GM19455 (cell line): ENCODE measurements around the gene PLCXD3.

Experiments used
- ATAC-seq: cut with Tn5 transposase; IDR thresholded peaks from one replicate; pipeline ENCODE4 v1.9.1; 2021; ENCODE audit not compliant: unreplicated experiment

The PLCXD3 gene

DNA sequence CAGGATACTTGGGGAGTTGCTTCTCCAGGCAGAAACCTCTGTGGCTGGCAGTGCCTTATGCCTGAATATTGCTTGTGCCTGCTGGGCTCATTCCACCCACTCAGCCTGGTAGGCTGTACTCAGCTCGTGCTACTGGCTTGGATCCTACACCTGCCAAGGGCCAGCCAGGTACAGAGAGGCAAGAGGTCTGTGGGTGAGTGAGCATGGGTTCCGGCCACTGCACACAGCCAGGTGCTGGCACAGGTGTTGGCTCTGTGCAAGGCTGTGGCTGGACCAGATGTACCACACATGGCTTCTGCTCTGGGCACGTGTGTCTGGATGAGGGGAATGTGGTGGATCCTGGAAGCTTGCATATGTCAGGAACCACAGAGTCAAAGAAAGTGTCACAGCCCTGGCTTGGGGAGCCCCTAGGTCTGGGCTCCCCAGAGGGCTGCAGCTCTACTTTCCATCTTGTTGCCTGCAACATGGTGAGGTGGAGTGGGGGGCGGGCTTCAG is 220.4 kb downstream of the PLCXD3 start:
- ATAC-seq: no peak

DNA sequence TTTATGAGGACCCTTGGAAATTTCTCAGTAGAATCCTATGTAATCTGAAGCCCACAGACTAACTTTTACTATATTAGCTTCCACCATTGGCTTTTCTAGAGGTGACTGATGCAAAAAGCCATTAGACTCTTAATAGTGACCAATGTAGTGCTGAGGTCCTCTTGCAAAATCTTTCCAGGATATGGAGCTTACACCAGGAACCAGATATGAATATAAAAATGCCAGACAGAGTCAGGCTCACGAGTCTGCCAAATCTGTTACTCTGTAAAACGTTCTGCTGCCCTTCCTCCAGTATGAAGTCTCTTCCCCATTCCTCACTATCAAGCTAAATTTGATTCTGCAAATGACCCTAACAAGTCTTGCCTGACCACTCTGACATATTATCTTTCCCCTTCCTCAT is 223.7 kb downstream of the PLCXD3 start:
- ATAC-seq: no peak

- no peak for ATAC-seq
Measured at GRCh38 chr5:41286165-41286564, 224.2 kb downstream of the PLCXD3 start.

GRCh38 chr5:41284938-41285337 is 225.5 kb downstream of the PLCXD3 start:
- ATAC-seq: no peak

- no peak for ATAC-seq
Measured at GRCh38 chr5:41281215-41281810, 229.1 kb downstream of the PLCXD3 start.

GRCh38 chr5:41279040-41279439 is 231.4 kb downstream of the PLCXD3 start:
- ATAC-seq: no peak

DNA sequence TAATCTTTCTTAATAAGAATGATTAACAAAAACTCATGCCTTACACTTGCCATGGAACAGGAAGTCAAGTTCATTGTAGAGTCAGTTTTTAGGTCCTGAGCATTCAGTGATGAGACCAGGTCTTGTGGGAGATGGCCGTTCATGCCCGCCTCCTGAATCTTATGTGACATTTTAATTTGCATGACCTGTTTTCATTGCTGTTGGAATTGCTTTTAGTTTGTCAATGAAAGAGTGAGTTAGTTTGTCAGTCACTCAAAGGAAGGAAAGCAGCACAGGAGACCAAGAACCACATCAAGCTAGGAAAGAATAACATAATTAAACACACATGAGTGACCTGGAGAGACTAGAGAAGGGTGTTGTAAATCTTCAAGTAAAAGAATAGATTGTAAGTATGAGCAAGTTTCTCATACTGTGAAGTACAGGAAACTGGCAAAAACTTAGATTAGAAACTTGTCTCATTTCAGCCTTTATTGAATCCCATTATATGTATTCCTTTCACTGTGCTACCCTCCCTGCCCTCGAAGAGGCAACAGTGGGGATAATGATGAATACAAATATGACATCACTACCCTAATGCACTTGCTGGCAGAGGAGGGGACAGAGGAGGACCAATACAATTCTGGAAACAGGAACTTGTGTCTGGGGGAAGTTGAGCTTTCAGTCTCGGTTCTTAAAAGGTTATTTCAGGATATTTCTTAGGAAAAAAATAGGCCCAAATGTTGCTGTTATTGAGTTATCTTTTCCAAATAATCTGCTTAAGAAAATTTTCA is 232.7 kb downstream of the PLCXD3 start:
- no peak for ATAC-seq

DNA sequence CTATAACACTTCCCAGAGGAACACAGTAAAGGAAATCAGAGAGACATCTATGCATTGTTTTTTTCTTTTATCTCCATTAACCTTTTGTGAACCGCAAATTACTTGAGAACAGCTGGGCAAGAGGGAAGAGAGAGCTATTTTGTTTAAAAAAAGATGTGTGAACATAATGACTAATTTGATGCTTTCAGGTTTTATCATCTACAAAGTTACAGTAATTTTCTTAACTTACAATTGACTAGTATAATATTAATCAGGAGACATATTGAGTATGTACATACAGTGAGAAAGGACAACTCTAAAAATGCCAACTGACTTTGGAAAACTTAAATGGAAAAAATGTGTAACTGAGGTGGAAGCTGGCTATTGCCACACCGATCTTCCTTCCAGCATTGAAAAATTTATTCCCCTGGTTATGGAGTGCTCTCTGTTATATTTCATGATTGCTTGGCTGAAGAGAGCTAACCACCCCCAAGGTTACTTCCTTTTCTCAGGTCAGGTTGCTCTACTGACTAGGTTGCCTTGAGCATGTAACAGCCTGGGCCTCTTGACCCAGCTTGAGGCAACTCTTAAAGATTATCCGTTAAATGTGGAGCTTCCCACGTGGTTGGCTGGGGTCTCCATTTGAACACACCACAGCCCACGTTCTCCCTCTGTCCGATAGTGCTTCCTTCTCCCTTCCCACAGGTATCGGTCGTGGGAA is 234.4 kb downstream of the PLCXD3 start:
- no peak for ATAC-seq

GRCh38 chr5:41270423-41271251 is 239.8 kb downstream of the PLCXD3 start:
- peak; percentile 82 for ATAC-seq

DNA sequence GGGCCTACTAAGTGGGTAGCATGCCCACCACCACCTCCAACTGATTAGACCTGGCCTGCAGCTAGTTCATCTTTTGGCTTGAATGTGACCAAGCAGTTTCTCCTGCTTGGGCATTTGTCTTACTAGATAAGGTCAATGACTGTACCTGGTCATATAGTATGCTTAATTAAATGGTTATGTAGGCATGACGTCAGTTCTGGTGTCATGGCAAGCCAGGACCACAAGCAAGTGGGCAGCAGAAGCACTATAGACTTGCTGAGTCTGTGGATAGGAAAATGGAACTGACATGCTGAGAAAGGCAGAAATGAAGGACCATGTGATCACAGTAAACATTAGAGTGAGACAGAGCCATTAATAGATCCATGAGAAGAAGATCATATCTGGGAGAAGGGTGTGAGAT is 241.5 kb downstream of the PLCXD3 start:
- no peak for ATAC-seq

- no peak for ATAC-seq
Measured at GRCh38 chr5:41266377-41266776, 244.0 kb downstream of the PLCXD3 start.

DNA sequence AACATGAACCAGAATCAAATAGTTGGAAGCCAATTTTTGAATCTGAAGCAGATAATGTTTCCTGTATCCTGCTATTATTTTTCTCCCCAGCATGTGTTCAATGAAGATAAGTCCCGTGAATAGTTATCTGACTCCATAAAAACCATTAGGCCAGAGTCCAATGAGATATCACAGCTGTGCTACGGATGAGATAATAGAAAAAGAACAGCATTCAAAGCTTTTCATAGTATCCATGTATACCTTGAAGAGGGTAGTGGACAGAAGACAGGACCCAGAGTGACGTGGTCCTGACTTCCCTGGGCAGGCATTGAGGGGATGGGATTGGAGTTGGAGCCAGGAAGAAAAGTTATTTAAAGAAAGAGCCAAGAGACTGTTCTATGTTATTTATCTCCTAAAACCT is 246.4 kb downstream of the PLCXD3 start:
- no peak for ATAC-seq

DNA sequence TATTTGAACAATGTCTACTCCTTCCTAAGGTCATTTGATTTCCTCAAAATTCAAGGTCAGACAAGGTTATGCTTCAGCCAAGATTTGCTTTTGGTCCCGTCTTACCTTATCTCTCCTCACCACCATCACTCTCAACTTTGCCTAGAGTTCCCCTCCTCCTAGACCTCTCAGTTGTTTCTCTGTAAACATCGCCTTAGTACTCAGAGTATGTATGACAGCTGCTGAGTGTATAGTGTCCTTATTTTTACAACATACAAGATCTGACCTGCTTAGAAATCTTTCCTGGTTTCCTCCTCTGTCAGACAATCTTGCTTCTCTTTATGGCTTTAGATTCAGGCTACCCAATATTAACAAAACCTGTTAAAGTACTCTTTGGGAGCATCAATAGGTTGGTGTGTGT is 247.1 kb downstream of the PLCXD3 start:
- ATAC-seq: no peak
